Measurements from ENCODE around the gene CLTB.

Gene CLTB, protein sequence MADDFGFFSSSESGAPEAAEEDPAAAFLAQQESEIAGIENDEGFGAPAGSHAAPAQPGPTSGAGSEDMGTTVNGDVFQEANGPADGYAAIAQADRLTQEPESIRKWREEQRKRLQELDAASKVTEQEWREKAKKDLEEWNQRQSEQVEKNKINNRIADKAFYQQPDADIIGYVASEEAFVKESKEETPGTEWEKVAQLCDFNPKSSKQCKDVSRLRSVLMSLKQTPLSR

GRCh38 chr5:176415952-176416924, at the start of gene CLTB:
CLTB (minus strand) TSS chr5:176416539; CDS start chr5:176416363, 176 bp downstream.
- H3K4me3 ChIP-seq (ENCODE audit: low read depth, low read length) = peak within 1 kb of the TSS; percentile 84
- peak; percentile 44 for DNase-seq (ENCODE audit: low read depth)
- TF ChIP-seq, protein P1, sequence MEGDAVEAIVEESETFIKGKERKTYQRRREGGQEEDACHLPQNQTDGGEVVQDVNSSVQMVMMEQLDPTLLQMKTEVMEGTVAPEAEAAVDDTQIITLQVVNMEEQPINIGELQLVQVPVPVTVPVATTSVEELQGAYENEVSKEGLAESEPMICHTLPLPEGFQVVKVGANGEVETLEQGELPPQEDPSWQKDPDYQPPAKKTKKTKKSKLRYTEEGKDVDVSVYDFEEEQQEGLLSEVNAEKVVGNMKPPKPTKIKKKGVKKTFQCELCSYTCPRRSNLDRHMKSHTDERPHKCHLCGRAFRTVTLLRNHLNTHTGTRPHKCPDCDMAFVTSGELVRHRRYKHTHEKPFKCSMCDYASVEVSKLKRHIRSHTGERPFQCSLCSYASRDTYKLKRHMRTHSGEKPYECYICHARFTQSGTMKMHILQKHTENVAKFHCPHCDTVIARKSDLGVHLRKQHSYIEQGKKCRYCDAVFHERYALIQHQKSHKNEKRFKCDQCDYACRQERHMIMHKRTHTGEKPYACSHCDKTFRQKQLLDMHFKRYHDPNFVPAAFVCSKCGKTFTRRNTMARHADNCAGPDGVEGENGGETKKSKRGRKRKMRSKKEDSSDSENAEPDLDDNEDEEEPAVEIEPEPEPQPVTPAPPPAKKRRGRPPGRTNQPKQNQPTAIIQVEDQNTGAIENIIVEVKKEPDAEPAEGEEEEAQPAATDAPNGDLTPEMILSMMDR (IDR thresholded peaks at IDR 0.05; ENCODE audit: low read depth, low read length, missing control alignments) = peak; percentile 72

- H3K4me3 ChIP-seq (ENCODE audit: low read depth, low read length) = no peak overlapping the region
- DNase-seq (ENCODE audit: low read depth) = no peak
- TF ChIP-seq, protein P1 (IDR thresholded peaks at IDR 0.05; ENCODE audit: low read depth, low read length, missing control alignments) = no peak
These were observed 46.9 kb upstream of the CLTB start for GRCh38 chr5:176463113-176463764.

GRCh38 chr5:176461349-176461748, 45.0 kb upstream of the CLTB start:
- TF ChIP-seq, protein P1 (IDR thresholded peaks at IDR 0.05; ENCODE audit: low read depth, low read length, missing control alignments) = no peak
- no peak overlapping the region for H3K4me3 ChIP-seq (ENCODE audit: low read depth, low read length)
- DNase-seq (ENCODE audit: low read depth) = no peak

GRCh38 chr5:176458904-176459561, 42.7 kb upstream of the CLTB start:
- TF ChIP-seq, protein P1 (IDR thresholded peaks at IDR 0.05; ENCODE audit: low read depth, low read length, missing control alignments) = no peak
- no peak for DNase-seq (ENCODE audit: low read depth)
- H3K4me3 ChIP-seq (ENCODE audit: low read depth, low read length) = no peak overlapping the region

DNA sequence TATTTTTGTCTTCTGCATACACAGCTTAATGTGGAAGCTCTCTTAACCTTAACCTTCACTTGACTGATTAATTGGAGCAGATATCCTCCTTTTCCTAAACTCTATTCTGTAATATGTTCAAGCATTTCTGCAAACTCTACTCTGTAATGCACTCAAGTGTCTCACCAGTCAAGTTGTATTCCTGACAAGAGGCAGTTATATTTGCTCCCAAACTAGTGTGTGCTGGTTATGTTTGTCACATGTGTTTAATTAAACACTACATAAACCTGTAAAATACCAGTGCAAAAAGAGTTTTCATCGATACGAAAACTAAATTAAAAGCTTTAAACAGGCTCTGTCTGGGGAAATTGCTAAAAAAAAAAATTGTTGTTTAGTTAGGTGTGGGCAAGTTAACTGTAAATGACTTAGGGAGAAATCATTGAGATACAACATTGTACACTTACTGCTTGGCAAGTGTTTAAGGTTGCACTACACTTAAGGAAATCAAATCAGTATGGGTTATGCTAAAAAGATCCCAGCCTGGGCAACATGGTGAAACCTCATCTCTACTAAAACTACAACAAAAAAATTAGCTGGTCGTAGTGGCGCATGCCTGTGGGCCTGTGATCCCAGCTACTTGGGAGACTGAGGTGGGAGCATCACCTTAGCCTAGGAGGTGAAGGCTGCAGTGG, 38.5 kb upstream of the CLTB start:
- TF ChIP-seq, protein P1 (IDR thresholded peaks at IDR 0.05; ENCODE audit: low read depth, low read length, missing control alignments) = no peak
- DNase-seq (ENCODE audit: low read depth) = no peak
- no peak overlapping the region for H3K4me3 ChIP-seq (ENCODE audit: low read depth, low read length)

DNA sequence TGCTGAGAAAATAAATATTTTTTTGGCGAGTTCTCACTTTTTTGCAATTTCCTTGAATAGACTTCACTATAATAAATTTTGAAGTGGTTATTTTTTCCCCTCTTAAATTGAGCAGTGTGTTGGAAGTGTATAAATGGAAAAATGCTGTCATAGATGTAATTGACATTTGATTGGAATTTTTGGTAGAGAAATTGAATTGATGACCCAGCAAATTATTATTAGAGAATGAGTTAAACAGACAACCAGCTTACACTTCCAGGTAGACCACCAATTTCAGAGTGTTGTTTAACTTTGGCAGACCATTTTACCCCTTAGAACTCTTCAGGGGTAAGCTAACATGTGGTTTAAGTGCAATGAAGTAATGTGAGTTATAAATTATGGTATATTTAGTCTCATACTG, 33.7 kb upstream of the CLTB start:
- no peak for DNase-seq (ENCODE audit: low read depth)
- TF ChIP-seq, protein P1 (IDR thresholded peaks at IDR 0.05; ENCODE audit: low read depth, low read length, missing control alignments) = no peak
- H3K4me3 ChIP-seq (ENCODE audit: low read depth, low read length) = no peak overlapping the region

Measured in GM12864 (cell line).